HepG2 (cell line): ENCODE measurements around the gene NRL. TPM values are rescaled to one million over a fixed set of nuclear protein-coding genes. Genes with fewer than 3 reads are reported as not detected.
A peak's percentile ranks its signal among the peaks of the same experiment; 100 is the strongest.

Experiments
- ADNP ChIP-seq: sonication (generic); formaldehyde crosslinking; IDR thresholded peaks from 2 replicates; pipeline ENCODE4 v1.4.0; 2020; ENCODE audit warnings: missing genetic modification reagents
- GZF1 ChIP-seq: sonication (generic); formaldehyde crosslinking; IDR thresholded peaks from 2 replicates; pipeline ENCODE4 v1.5.1; 2020; ENCODE audit warnings: mild to moderate bottlenecking, missing genetic modification reagents
- HHEX ChIP-seq: IDR thresholded peaks from 2 replicates; pipeline ENCODE4 v1.6.1; 2016; ENCODE audit warnings: control low read depth
- KDM3A ChIP-seq: IDR thresholded peaks from 2 replicates; pipeline ENCODE4 v1.6.1; 2018; ENCODE audit warnings: low read depth, missing compliant biosample characterization
- NRL ChIP-seq: sonication (generic); formaldehyde crosslinking; IDR thresholded peaks from 2 replicates; pipeline ENCODE4 v1.5.0; 2020; ENCODE audit warnings: missing genetic modification reagents, mild to moderate bottlenecking, moderate library complexity, borderline replicate concordance
- SAP130 ChIP-seq: IDR thresholded peaks from 2 replicates; pipeline ENCODE4 v1.6.1; 2016; ENCODE audit warnings: low read depth
- SUZ12 ChIP-seq: fragments of 150-350 bp; IDR thresholded peaks from 2 replicates; pipeline ENCODE4 v1.6.1; 2014; ENCODE audit warnings: low read depth, low read length
- TCF7L2 ChIP-seq: IDR thresholded peaks from 2 replicates; pipeline ENCODE4 v1.6.1; 2011; ENCODE audit warnings: mild to moderate bottlenecking, low read depth, low read length, moderate library complexity
- YY1 ChIP-seq: IDR thresholded peaks from 2 replicates; pipeline ENCODE4 v1.6.1; 2011; ENCODE audit warnings: low read length, low read depth, moderate library complexity, mild to moderate bottlenecking; ENCODE audit not compliant: insufficient read depth, insufficient replicate concordance
- ZBTB38 ChIP-seq: sonication (generic); formaldehyde crosslinking; IDR thresholded peaks from 2 replicates; pipeline ENCODE4 v1.5.1; 2020; ENCODE audit warnings: mild to moderate bottlenecking, missing genetic modification reagents
- ZFP37 ChIP-seq: sonication (generic); formaldehyde crosslinking; IDR thresholded peaks from 2 replicates; pipeline ENCODE4 v1.4.0; 2020; ENCODE audit warnings: missing genetic modification reagents, borderline replicate concordance
- ZNF17 ChIP-seq: sonication (generic); formaldehyde crosslinking; IDR thresholded peaks from 2 replicates; pipeline ENCODE4 v1.5.0; 2020; ENCODE audit warnings: mild to moderate bottlenecking, missing genetic modification reagents
- ZNF234 ChIP-seq: sonication (generic); formaldehyde crosslinking; conservative IDR thresholded peaks from 2 replicates; pipeline ENCODE4 v1.5.1; 2020; ENCODE audit warnings: mild to moderate bottlenecking, missing genetic modification reagents
- ZNF383 ChIP-seq: sonication (generic); formaldehyde crosslinking; IDR thresholded peaks from 2 replicates; pipeline ENCODE4 v1.4.0; 2020; ENCODE audit warnings: missing genetic modification reagents, mild to moderate bottlenecking, borderline replicate concordance
- polyA plus RNA-seq, 8 experiments: library from polyadenylated mRNA; depleted of rRNA in 3 of 8; stranded (reverse) in 7 of 8; unstranded in 1 of 8; fragments of >200 nt; fragmentation: Illumina TruSeq in 4 of 8; extraction: Trizol in 4 of 8; gene quantifications; 2 replicates each; pipeline versions ENCODE4 v1.2.1 to v1.2.3, GENCODE V29; 2011 to 2016; ENCODE audit warnings: low read depth in 4 of 8, missing spikeins in 1 of 8, mixed read lengths in 1 of 8; ENCODE audit not compliant: insufficient read depth in 1 of 8
- total RNA-seq, 5 experiments: library from RNA; depleted of rRNA; stranded (reverse); fragments of >200 nt; fragmentation: Illumina TruSeq; extraction: Trizol; gene quantifications; 2 replicates each; pipeline ENCODE4 v1.2.3, GENCODE V29; 2016; ENCODE audit warnings: low read depth in 1 of 5
- TF ChIP-seq, protein P1 (sequence below): sonication (generic); formaldehyde crosslinking; IDR thresholded peaks from 2 replicates; pipeline ENCODE4 v1.5.1; 2020; ENCODE audit warnings: mild to moderate bottlenecking, missing genetic modification reagents, borderline replicate concordance
- TF ChIP-seq, protein P2 (sequence below): sonication (generic); formaldehyde crosslinking; conservative IDR thresholded peaks from 2 replicates; pipeline ENCODE4 v1.8.0; 2022; ENCODE audit warnings: mild to moderate bottlenecking, moderate library complexity, missing genetic modification reagents
- TF ChIP-seq, protein P3 (sequence below): sonication (generic); formaldehyde crosslinking; IDR thresholded peaks from 2 replicates; pipeline ENCODE4 v1.9.0; 2021; ENCODE audit warnings: mild to moderate bottlenecking, missing genetic modification reagents

The NRL gene
- total and polyA plus RNA-seq, 2 of the 13 experiments (the other 11 are each of a cell fraction or from before 2014, with no cell fraction given) = 2.5 to 4.7 TPM

DNA sequence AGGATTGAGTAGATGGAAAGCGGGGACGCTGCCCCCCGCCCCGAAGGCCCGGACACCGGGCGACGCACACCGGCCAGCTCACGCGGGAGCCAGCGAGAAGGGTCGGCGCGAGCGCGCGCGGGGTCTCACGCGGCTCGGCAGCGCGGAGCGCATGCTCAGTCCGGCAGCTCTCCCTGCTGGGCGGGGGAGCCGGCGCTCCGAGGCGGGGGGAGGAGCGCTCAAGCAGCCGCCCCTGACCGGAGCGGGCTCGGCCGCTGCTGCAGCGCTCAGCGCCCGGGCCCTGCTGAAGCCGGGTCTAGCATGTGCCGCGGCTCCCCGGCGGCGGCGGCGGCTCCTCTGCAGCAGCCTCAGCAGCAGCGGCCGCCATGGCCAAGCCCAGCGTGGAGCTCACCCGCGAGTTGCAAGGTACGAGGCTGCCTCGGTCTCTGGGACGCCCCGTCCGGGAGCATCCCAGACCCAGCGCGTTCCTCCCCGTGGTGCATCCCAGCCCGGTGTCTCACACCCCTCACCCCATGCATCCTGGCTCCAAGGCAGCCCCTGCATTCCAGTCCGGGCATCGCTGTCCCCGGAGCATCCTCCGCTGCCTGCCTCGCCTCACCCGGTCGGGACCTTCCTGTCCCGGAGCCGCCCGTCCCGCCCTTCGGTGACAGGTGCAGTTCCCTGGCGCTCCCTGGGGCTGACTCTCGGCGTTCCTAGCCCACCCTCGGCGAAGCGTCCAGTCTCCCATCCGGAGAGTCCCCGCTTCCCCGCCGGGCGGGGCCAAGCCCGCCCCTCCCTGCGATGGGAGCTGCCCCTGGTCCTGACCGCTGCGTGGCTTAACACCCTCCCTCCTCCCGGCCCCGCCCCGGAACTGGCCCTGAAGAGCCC is 62.7 kb downstream of the NRL start, which contains the start of gene CARMIL3 (continued):
- TF ChIP-seq, protein P1, sequence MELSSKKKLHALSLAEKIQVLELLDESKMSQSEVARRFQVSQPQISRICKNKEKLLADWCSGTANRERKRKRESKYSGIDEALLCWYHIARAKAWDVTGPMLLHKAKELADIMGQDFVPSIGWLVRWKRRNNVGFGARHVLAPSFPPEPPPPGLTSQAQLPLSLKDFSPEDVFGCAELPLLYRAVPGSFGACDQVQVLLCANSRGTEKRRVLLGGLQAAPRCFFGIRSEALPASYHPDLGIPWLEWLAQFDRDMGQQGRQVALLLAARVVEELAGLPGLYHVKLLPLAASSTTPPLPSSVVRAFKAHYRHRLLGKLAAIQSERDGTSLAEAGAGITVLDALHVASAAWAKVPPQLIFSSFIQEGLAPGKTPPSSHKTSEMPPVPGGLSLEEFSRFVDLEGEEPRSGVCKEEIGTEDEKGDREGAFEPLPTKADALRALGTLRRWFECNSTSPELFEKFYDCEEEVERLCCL (CRISPR knock-in tag) = no peak
- TF ChIP-seq ZNF234 (CRISPR knock-in tag) (peak; percentile 91), SAP130 (peak; percentile 90), SUZ12 (no peak), NRL (no peak; the same call in none of the 2 replicates), ZNF17 (CRISPR knock-in tag) (no peak), ZBTB38 (CRISPR knock-in tag) (no peak; the same call in 1 of the 2 replicates), TCF7L2 (no peak), HHEX (CRISPR knock-in tag) (no peak), ZFP37 (CRISPR knock-in tag) (peak; percentile 91), YY1 (peak; percentile 49), ZNF383 (no peak), ADNP (CRISPR knock-in tag) (0 out of 2 replicates have a peak, but pooled peaks have one; percentile 10), GZF1 (CRISPR knock-in tag) (no peak), KDM3A (CRISPR knock-in tag) (no peak; the same call in 1 of the 2 replicates)
- TF ChIP-seq, protein P2, sequence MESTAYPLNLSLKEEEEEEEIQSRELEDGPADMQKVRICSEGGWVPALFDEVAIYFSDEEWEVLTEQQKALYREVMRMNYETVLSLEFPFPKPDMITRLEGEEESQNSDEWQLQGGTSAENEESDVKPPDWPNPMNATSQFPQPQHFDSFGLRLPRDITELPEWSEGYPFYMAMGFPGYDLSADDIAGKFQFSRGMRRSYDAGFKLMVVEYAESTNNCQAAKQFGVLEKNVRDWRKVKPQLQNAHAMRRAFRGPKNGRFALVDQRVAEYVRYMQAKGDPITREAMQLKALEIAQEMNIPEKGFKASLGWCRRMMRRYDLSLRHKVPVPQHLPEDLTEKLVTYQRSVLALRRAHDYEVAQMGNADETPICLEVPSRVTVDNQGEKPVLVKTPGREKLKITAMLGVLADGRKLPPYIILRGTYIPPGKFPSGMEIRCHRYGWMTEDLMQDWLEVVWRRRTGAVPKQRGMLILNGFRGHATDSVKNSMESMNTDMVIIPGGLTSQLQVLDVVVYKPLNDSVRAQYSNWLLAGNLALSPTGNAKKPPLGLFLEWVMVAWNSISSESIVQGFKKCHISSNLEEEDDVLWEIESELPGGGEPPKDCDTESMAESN (CRISPR knock-in tag) = peak; percentile 63; the same call in 1 of the 2 replicates
- TF ChIP-seq, protein P3, sequence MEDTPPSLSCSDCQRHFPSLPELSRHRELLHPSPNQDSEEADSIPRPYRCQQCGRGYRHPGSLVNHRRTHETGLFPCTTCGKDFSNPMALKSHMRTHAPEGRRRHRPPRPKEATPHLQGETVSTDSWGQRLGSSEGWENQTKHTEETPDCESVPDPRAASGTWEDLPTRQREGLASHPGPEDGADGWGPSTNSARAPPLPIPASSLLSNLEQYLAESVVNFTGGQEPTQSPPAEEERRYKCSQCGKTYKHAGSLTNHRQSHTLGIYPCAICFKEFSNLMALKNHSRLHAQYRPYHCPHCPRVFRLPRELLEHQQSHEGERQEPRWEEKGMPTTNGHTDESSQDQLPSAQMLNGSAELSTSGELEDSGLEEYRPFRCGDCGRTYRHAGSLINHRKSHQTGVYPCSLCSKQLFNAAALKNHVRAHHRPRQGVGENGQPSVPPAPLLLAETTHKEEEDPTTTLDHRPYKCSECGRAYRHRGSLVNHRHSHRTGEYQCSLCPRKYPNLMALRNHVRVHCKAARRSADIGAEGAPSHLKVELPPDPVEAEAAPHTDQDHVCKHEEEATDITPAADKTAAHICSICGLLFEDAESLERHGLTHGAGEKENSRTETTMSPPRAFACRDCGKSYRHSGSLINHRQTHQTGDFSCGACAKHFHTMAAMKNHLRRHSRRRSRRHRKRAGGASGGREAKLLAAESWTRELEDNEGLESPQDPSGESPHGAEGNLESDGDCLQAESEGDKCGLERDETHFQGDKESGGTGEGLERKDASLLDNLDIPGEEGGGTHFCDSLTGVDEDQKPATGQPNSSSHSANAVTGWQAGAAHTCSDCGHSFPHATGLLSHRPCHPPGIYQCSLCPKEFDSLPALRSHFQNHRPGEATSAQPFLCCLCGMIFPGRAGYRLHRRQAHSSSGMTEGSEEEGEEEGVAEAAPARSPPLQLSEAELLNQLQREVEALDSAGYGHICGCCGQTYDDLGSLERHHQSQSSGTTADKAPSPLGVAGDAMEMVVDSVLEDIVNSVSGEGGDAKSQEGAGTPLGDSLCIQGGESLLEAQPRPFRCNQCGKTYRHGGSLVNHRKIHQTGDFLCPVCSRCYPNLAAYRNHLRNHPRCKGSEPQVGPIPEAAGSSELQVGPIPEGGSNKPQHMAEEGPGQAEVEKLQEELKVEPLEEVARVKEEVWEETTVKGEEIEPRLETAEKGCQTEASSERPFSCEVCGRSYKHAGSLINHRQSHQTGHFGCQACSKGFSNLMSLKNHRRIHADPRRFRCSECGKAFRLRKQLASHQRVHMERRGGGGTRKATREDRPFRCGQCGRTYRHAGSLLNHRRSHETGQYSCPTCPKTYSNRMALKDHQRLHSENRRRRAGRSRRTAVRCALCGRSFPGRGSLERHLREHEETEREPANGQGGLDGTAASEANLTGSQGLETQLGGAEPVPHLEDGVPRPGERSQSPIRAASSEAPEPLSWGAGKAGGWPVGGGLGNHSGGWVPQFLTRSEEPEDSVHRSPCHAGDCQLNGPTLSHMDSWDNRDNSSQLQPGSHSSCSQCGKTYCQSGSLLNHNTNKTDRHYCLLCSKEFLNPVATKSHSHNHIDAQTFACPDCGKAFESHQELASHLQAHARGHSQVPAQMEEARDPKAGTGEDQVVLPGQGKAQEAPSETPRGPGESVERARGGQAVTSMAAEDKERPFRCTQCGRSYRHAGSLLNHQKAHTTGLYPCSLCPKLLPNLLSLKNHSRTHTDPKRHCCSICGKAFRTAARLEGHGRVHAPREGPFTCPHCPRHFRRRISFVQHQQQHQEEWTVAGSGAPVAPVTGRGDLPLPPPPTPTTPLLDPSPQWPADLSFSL (CRISPR knock-in tag) = no peak
